Heart right ventricle (tissue), 16 donors: Measurements from ENCODE around the gene PEX26. TPM values are rescaled to one million over a fixed set of nuclear protein-coding genes. Genes with fewer than 3 reads are reported as not detected.
"Not testable (repeated sequence)": the region's sequence is repeated elsewhere in the genome, so short reads cannot be mapped to it uniquely, and the experiment has no call there.

Experiments
- ATAC-seq, 8 donors: fragments of 200-7000 bp; cut with Tn5 transposase; one replicate each; pipeline ENCODE4 v1.9.1; 2020; ENCODE audit warnings: mild to moderate bottlenecking in 8 of 8, moderate library complexity in 8 of 8, moderate number of reproducible peaks in 1 of 8
- DNase-seq, 2 donors: peaks; one replicate each; pipeline ENCODE4 v3.0.0-alpha.2; 2020
- H3K27ac ChIP-seq, 10 donors: fragments of 200-600 bp; sonication (generic) in 2 of 10; one replicate each; pipeline versions ENCODE4 v1.5.0 to v1.8.0; 2020 to 2022; ENCODE audit warnings: mild to moderate bottlenecking in 3 of 10
- H3K27me3 ChIP-seq, 7 donors: fragments of 200-600 bp; one replicate each; pipeline ENCODE4 v1.8.0; 2021 to 2022; ENCODE audit warnings: mild to moderate bottlenecking in 2 of 7
- H3K36me3 ChIP-seq, 9 donors: fragments of 200-600 bp; sonication (generic) in 1 of 9; one replicate each; pipeline versions ENCODE4 v1.5.0 to v1.8.0; 2020 to 2022; ENCODE audit warnings: mild to moderate bottlenecking in 2 of 9
- H3K4me1 ChIP-seq, 9 donors: fragments of 200-600 bp; sonication (generic) in 1 of 9; one replicate each; pipeline versions ENCODE4 v1.5.0 to v1.8.0; 2020 to 2022; ENCODE audit warnings: mild to moderate bottlenecking in 4 of 9
- H3K4me3 ChIP-seq, 10 donors: fragments of 200-600 bp; sonication (generic) in 2 of 10; one replicate each; pipeline versions ENCODE4 v1.5.0 to v1.8.0; 2020 to 2022; ENCODE audit warnings: mild to moderate bottlenecking in 7 of 10, moderate library complexity in 2 of 10
- H3K9me3 ChIP-seq, 11 donors: fragments of 200-600 bp in 10 of 11; sonication (generic) in 2 of 11; one replicate each; pipeline versions ENCODE4 v1.5.0 to v1.8.0; 2013 to 2022; ENCODE audit warnings: mild to moderate bottlenecking in 2 of 11, control low read depth in 1 of 11, moderate library complexity in 1 of 11
- CTCF ChIP-seq, 9 donors: fragments of 200-600 bp; sonication (generic) in 2 of 9; IDR thresholded peaks; one replicate each; pipeline versions ENCODE4 v1.5.0 to v1.8.0; 2021 to 2022; ENCODE audit warnings: antibody characterized with exemption in 9 of 9, mild to moderate bottlenecking in 5 of 9, moderate library complexity in 1 of 9
- WGBS, 2 donors: extraction: QIAGEN DNeasy Blood & Tissue Kit; methylation state at CpG; one replicate each; pipeline ENCODE4 v1.1.7; 2013; ENCODE audit warnings: inconsistent platforms in 1 of 2; 5-methylcytosine and 5-hydroxymethylcytosine counted together
- intact Hi-C, 10 donors: fragments of 100-400 bp; cut with DNase I; formaldehyde crosslinking; loops; one replicate each; pipeline versions ENCODE4 v1.11.1 to v1.14.2; 2022
- polyA plus RNA-seq, 2 donors: library from polyadenylated mRNA; stranded (reverse); fragments of 200-250 nt; gene quantifications; one replicate each; pipeline ENCODE4 v1.2.3, GENCODE V29; 2013
- total RNA-seq, 10 donors: library from RNA; stranded (reverse); fragmentation: NEBNext Ultra II Directional in 3 of 10; extraction: Animal tissue kit (Norgen Biotek cat#: 25700) in 3 of 10; gene quantifications; one replicate each; pipeline versions ENCODE4 v1.2.1 to v1.2.4, GENCODE V29; 2021 to 2023
- donor health status: Arrhythmogenic right ventricular cardiomyopathy.
- donor health status: ischemic (EF 13 %, LVEDD 7.1; RV severe dilation, severe dysfunction).
- donor health status: healthy with polysubstance abuse.
- donor health status: DM: no; HTN: yes; CAD: no.
- donor health status: DM: no; HTN: no; CAD: no.
- donor health status: ischemic (EF 25% LVEDD 6.9; RV normal size, moderate dysfunction).
- donor health status: ischemic (EF 25% LVEDD 5.7; RV mildly dilated, moderate dysfunction).
- donor health status: healthy.
- donor health status: DM: yes; HTN: yes; CAD: no.
- donor health status: Ischemic cardiomyopathy.
- donor health status: ischemic (EF 35%, LVEDD 5.7; RV mildly dilated, moderate dysfunction).
- donor health status: nonischemic (EF 11% LVEDD 7.7; RV severe dilation, severe dysfunction).
- donor health status: DM: yes; HTN: yes; CAD: no.
- donor health status: PGD.
- donor health status: ischemic (EF 29% LVEDD 5.4; RV normal size, mild dysfunction).
- donor health status: nonischemic (EF 23%, LVEDD 6.1; RV moderate dilation, normal function).

PEX26 gene
- total and polyA plus RNA-seq, 12 donors: 8.3 to 27.1 (median 20.2) TPM

GRCh38 chr22:18121954-18122554 is 44.3 kb downstream of the PEX26 start:
- ATAC-seq (no peak), DNase-seq (no peak)
- no peak for TF ChIP-seq CTCF (IDR thresholded peaks at IDR 0.05)
- peaks cover 0 to 45% (median 19%) of the 10 kb centered on the region in 9 donors for H3K4me1 ChIP-seq
- peaks cover 0 to 35% (median 12%) of the 10 kb centered on the region in 9 donors for H3K36me3 ChIP-seq
- 83 to 89% methylated on average over 5 of the region's 5 CpGs for WGBS, 2 donors
- no peak overlapping the region for H3K27ac ChIP-seq
- no peaks in the 10 kb centered on the region for H3K9me3 ChIP-seq
- no peak overlapping the region for H3K4me3 ChIP-seq
- no peaks in the 10 kb centered on the region for H3K27me3 ChIP-seq
- intact Hi-C loops: no loop called here

GRCh38 chr22:18123476-18124025 is 45.8 kb downstream of the PEX26 start:
- 95 to 99% methylated on average over 19 of the region's 19 CpGs for WGBS, 2 donors
- DNase-seq, H3K9me3 ChIP-seq, H3K4me3 ChIP-seq, H3K27me3 ChIP-seq, intact Hi-C loops, ATAC-seq, H3K27ac ChIP-seq: not testable (repeated sequence)
- H3K36me3 ChIP-seq: peaks cover 0 to 43% (median 12%) of the 10 kb centered on the region in 9 donors
- H3K4me1 ChIP-seq: peaks cover 0 to 31% (median 17%) of the 10 kb centered on the region in 9 donors

- Histone ChIP-seq H3K4me3 (no peak overlapping the region), H3K9me3 (no peaks in the 10 kb centered on the region), H3K4me1 (peaks cover 0 to 10% (median 5%) of the 10 kb centered on the region in 9 donors), H3K27me3 (no peaks in the 10 kb centered on the region), H3K27ac (no peak overlapping the region), H3K36me3 (peaks cover 0 to 60% (median 16%) of the 10 kb centered on the region in 9 donors)
- WGBS, 2 donors: 96 to 98% methylated on average over 18 of the region's 18 CpGs
- no peak for DNase-seq
- TF ChIP-seq CTCF (IDR thresholded peaks at IDR 0.05): no peak
- intact Hi-C loops: no loop called here
- no peak for ATAC-seq
These were observed 48.8 kb downstream of the PEX26 start for GRCh38 chr22:18126606-18127005.

- H3K9me3 ChIP-seq: no peaks in the 10 kb centered on the region
- H3K4me3 ChIP-seq: no peak overlapping the region
- no peak for TF ChIP-seq CTCF (IDR thresholded peaks at IDR 0.05)
- H3K4me1 ChIP-seq: peaks cover 0 to 20% (median 18%) of the 10 kb centered on the region in 9 donors
- intact Hi-C loops: no loop called here
- H3K27ac ChIP-seq: no peak overlapping the region
- no peak for DNase-seq
- 89 to 99% methylated on average over 8 of the region's 8 CpGs for WGBS, 2 donors
- no peak for ATAC-seq
- H3K36me3 ChIP-seq: peaks cover 0 to 57% (median 13%) of the 10 kb centered on the region in 9 donors
- H3K27me3 ChIP-seq: no peaks in the 10 kb centered on the region
These were observed 52.2 kb downstream of the PEX26 start for GRCh38 chr22:18130018-18130417.
